GM19467 (cell line): ENCODE data around the gene C1orf105.
"Not testable (repeated sequence)": the region's sequence is repeated elsewhere in the genome, so short reads cannot be mapped to it uniquely, and the experiment has no call there.

ENCODE experiments used
- ATAC-seq: cut with Tn5 transposase; IDR thresholded peaks from one replicate; pipeline ENCODE4 v1.9.1; 2021; ENCODE audit warnings: mild to moderate bottlenecking, moderate library complexity; ENCODE audit not compliant: unreplicated experiment

The C1orf105 gene

DNA sequence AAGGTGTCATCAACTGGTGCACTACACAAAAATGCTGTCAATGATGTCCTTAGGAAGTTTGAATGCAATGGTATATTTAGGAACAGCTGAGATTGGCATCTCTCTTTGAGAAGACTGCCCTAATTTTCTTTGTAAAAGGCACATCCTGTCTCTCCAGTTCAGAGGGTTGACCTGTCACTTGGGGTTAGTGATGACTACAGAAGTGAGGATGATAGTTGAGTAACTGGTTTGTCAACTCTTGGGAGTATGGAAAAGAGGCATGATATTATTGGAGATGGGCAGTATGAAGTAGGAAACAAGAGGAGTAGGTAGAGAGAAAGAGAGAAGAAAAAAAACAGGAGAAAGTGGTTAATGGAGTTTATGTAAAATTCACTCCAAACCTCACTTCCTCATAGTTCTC lies 63.8 kb downstream of the C1orf105 start:
- ATAC-seq, result no peak

DNA sequence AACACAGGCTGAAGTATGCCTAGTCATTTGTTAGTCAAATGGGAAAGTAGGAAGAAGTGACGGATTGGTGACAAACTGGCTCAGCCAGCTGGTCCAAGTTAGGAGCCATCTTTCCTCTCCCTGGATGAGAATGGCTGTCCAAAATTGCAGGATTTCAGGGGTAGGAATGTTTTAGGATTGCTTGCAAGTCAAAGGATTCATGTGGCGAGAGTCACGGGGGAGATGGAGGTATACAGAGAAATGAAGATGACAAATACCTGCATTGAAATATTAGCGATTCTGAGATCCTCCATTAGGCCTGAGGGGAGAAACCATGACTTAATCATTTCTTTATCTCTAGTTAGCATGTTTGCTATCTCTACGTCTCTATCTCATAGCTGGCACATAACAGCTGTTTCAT lies 65.1 kb downstream of the C1orf105 start:
- no peak for ATAC-seq

DNA sequence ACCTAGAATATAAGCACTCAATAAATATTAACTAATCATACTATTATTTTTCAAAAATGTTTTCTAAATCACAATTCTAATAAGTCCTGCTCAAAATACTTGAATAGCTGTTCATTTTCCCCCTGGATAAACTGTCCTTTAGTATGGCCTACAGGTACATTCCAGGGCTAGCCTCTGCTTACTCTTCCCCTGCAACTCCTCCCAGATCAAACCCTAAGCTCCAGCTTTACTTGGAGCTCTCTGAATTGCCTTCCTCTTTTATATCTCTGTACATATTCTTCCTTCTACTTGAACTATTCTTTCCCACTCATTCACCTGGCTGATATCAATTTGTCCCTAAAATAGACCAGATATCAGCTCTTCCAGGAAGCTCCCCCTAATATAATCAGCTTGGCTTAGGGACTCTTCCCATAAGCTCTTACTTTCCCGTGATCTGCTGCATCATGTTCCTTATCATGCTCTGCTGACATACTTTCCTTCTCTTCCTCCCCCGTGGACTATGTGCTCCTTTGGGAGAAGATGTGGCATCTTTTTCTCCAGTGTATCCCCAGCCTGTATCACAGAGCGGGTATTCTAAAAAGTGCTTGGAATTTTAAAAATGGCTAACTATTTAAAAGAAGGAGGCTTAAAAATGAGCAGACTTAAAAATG lies 66.4 kb downstream of the C1orf105 start:
- no peak for ATAC-seq

GRCh38 chr1:172487550-172487949 lies 67.1 kb downstream of the C1orf105 start:
- ATAC-seq, result no peak

GRCh38 chr1:172488393-172488792 lies 67.9 kb downstream of the C1orf105 start:
- no peak for ATAC-seq

- no peak for ATAC-seq
These were observed 69.4 kb downstream of the C1orf105 start for GRCh38 chr1:172489847-172490246.

- no peak for ATAC-seq
These were observed 71.9 kb downstream of the C1orf105 start for GRCh38 chr1:172492421-172492820.

GRCh38 chr1:172494166-172494565 lies 73.7 kb downstream of the C1orf105 start:
- ATAC-seq, result no peak

DNA sequence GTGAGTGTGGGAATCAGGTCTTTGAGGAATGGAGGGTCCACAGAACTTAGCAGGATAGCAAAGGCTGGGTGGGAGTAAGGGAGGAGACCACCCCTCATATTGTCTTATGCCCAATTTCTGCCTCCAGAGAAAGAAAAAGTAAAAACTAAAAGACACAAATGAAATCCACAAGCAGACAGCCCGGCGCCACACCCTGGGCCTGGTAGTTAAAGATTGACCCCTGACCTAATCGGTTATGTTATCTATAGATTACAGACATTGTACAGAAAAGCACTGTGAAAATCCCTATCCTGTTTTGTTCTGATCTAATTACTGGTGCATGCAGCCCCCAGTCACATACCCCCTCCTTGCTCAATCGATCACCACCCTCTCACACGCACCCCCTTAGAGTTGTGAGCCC lies 75.6 kb downstream of the C1orf105 start:
- ATAC-seq, result not testable (repeated sequence)

- no peak for ATAC-seq
These were observed 76.2 kb downstream of the C1orf105 start for GRCh38 chr1:172496678-172497077.

- no peak for ATAC-seq
These were observed 76.7 kb downstream of the C1orf105 start for GRCh38 chr1:172497230-172497629.

DNA sequence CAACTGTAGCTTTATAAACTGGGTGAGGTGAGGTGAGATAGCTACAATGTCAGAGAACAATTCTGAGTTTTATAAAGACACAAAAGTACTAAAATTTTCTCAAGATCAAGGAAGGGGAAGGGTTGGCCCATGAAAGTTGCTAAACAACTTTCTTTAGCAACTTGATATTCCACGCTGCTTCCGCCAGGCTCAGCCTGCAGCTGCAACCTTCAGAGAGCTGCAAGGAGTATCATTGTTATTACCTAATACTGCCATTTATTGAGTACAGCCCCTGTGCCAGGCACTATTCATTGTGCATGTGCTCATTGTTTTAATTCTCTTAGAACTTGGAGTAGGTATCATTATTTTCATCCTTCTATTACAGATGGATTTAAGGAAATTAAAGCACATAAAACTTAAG lies 78.4 kb downstream of the C1orf105 start:
- no peak for ATAC-seq

DNA sequence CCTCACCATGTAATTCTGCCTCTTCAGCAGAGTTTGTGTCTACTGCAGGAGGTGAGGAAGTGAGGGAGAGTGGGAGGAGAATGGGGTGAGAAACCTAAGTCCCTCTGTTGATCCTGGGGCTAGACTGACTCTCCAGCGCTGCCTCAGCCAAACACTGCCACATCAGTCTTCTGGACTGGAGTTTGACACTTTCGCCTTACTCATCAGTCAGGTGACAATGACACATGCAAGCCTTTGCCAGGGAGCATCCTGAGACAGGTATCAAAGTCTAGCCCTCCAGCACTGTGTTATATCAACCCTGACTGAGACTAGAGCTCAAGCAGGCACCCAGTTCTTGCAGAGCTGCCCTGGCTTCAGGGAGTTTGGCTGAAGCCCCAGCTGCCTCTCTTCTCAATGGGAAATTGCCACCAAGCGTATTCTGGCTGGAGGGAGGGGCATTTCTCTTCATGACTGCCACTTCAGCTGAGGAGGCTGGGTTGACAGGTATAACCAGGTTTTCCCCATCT lies 79.2 kb downstream of the C1orf105 start:
- ATAC-seq, result no peak

GRCh38 chr1:172500207-172500606 lies 79.7 kb downstream of the C1orf105 start:
- ATAC-seq, result no peak

DNA sequence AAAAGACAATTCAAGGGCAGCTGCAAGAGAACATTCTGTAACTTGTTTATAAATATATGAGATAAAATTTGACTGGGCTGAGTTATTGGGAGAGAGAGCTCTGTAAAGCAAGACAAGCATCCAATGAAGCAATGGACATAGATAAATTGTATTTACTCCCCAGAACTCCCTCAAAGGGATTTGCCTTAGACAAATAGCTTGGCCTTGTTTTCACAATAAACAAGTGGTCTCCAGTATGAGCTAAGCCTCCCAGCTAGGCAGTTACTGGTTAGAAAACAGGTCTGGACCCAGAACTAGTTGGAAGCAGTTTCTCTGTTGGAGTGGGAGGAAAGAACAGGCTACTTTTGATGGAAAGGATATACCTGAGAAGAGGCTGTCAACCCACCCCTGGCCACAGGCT lies 87.3 kb downstream of the C1orf105 start:
- no peak for ATAC-seq

- ATAC-seq, result no peak
These were observed 90.0 kb downstream of the C1orf105 start for GRCh38 chr1:172510479-172510878.

DNA sequence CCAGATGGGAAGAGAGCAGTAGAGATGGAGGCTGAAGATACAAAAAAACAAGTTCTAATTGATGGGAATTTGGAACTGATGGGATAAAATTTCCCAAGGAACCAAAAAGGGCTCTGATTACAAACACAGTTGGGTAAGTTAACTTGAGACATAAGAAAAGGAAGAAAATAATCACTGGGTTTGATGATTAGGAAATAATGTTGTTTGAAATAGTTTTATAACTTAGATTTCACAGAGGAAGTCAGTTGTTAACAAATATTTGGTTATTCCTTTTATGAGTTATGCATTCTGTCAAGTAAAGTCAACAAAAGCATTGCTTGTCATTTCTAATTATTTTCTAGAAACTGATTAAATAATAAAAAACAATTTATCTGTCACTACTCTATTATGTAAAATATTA lies 92.1 kb downstream of the C1orf105 start:
- no peak for ATAC-seq

DNA sequence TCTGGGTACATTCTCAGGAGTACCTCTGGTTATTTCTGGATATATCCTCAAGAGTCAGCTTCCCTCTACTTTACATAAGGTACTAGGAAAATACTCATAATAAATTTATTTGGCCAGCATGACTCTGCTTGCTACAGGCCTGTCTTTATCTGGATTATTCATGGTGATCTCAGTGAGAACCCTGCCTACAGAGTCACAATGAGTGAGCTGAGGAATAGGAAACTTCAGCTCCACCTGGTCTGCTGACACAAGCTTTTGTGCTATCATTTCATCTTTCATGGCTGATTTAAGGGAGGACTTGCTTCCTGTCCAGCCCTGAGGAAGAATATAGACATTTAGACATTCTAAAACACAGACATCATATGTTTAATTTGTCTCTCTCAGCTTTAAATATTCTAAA lies 93.0 kb downstream of the C1orf105 start:
- ATAC-seq, result no peak

GRCh38 chr1:172514108-172514507 lies 93.6 kb downstream of the C1orf105 start:
- no peak for ATAC-seq

GRCh38 chr1:172515436-172515835 lies 95.0 kb downstream of the C1orf105 start:
- no peak for ATAC-seq

- ATAC-seq, result no peak
These were observed 95.4 kb downstream of the C1orf105 start for GRCh38 chr1:172515927-172516326.

DNA sequence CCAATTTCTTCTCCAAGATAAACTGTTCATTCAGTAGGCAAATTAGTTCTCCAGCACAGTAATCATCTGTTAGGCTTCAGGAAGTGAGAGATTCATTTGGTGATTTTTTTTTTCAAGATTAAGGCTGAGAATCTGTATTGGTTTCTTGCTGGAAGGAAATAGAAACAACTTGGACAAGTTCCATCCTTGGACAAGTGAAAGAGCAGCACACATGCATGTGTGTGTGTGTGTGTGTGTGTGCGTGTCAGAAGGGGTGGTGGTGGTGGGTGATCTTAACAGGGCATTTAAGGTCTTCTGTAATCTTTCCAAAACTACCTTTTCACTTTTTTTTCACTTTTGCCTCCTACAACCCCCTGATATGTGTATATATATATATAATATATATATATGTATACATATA lies 96.6 kb downstream of the C1orf105 start:
- ATAC-seq, result no peak

GRCh38 chr1:172517545-172517944 lies 97.1 kb downstream of the C1orf105 start:
- ATAC-seq, result no peak
